Measurements from ENCODE around the gene B3GNT9.

The B3GNT9 gene

GRCh38 chr16:67185651-67186134, 34.9 kb upstream of the B3GNT9 start:
- no peak for DNase-seq (ENCODE audit: low spot score)

DNA sequence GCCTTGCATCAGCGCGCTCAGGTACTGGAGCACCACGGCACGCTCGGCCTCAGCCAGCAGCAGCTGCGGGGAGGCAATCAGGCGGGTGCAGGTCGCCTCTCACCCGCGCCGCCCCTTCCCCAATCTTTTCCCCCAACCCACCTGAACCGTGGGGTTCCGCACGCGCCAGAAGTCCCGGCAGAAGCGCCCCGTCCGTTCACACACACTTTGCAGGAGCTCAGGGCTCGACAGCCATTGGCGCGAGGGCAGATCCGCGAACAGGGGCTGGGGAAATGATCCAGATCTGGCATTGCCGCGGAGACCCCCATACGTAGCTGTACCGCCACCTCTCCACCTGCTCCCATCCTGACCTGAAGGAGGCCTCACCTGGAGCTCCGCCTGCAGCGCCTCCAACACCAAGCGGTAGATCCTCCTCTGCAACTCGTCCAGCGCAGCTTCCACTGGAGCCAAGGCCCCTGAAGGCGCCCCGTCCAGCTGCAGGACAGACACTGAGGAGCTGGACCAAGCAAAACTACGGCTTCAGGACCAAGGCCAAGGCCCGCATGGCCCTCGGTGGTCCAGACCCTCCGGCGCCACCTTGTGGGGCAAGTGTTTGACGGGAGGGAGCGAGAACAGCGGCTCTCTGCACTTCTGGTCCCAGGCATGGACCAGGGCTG, 34.3 kb upstream of the B3GNT9 start:
- DNase-seq (ENCODE audit: low spot score), result peak; percentile 87

- no peak for DNase-seq (ENCODE audit: low spot score)
Measured at GRCh38 chr16:67184453-67184994, 33.7 kb upstream of the B3GNT9 start.

- DNase-seq (ENCODE audit: low spot score), result peak; percentile 100
Measured at GRCh38 chr16:67183627-67184452, 33.0 kb upstream of the B3GNT9 start, which contains the start of gene MATCAP1. MATCAP1 (minus strand) TSS chr16:67183963; CDS start chr16:67180610, 3,353 bp downstream.

GRCh38 chr16:67183284-67183626, 32.5 kb upstream of the B3GNT9 start:
- DNase-seq (ENCODE audit: low spot score), result no peak

GRCh38 chr16:67182288-67182687, 31.5 kb upstream of the B3GNT9 start:
- DNase-seq (ENCODE audit: low spot score), result no peak

DNA sequence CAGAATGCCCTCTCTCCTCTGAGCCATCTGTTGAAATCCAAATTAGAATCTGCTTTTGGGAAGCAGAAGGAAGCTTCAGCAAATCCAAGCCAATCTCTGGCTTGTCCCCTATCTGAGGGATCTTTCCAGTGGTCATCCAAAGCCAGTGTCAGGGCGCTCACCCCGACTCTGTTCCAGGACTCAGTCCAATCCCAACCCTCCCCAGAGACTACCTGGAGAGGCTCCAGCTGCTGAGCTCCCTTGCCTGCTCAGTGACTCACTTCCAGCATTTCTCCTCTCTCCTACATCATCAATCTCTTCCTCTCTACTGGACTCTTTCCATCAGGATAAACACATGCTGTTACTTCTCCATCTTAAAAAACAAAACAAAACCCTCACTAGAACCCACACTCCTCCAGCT, 30.5 kb upstream of the B3GNT9 start:
- DNase-seq (ENCODE audit: low spot score), result peak; percentile 91

- DNase-seq (ENCODE audit: low spot score), result no peak
Measured at GRCh38 chr16:67180166-67180565, 29.4 kb upstream of the B3GNT9 start.

- DNase-seq (ENCODE audit: low spot score), result no peak
Measured at GRCh38 chr16:67179421-67180080, 28.8 kb upstream of the B3GNT9 start.

DNA sequence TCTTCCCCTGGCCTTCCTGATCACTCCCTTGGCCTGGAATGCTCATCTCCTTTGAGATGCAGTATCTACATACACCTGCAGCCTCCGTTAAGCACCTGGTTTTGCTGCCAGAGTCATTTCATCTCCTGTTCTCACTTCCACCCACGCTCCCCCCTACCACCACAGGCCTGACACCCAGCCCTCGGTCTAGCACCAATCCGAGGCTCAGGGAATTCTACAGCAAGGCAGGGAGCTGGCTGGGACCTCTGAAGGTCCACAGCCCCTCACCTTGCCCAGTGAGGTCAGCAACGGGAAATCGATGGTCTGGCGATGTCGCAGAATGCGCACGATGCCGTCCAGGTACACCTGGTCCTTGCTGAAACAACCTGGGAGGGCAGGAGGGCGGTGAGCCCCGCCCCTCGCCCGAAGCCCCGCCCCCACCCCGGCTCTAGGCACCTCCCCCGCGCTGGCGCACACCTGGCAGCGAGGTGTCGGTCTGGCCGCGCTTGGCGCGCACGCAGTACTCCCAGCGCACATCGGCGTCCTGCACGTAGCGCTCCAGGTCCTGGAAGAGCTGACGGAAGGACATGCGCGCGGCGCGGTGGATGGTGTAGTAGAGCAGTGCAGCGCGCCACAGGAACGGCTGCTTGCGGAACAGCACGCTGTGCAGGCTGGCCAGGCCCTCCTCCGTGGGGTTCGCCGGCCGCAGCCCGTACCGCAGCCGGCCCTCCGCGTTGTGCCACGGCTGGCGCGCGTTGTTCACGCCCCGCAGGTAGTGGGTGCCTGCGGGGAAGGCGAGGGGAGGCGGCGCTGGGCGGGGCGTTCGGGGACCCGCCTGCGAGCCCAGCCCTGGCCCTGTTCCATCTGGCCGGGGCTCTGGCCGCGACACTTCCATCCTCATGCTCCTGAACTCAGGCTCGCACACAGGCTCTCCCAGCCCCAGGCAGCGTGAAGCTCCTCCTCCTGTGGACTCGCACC, 27.2 kb upstream of the B3GNT9 start:
- peak; percentile 82 for DNase-seq (ENCODE audit: low spot score)

- DNase-seq (ENCODE audit: low spot score), result no peak
Measured at GRCh38 chr16:67176662-67177061, 25.9 kb upstream of the B3GNT9 start.

DNA sequence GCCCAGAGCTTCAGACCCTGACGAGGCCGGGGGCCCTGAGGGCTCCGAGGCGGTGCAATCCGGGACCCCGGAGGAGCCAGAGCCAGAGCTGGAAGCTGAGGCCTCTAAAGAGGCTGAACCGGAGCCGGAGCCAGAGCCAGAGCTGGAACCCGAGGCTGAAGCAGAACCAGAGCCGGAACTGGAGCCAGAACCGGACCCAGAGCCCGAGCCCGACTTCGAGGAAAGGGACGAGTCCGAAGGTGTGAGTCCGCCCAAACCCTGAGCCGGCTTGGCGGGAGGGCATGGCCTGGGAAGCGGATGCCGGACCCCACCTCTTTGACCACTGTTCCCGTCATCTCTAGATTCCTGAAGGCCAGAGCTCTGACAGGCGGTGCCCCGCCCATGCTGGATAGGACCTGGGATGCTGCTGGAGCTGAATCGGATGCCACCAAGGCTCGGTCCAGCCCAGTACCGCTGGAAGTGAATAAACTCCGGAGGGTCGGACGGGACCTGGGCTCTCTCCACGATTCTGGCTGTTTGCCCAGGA, 24.0 kb upstream of the B3GNT9 start:
- DNase-seq (ENCODE audit: low spot score), result no peak

DNA sequence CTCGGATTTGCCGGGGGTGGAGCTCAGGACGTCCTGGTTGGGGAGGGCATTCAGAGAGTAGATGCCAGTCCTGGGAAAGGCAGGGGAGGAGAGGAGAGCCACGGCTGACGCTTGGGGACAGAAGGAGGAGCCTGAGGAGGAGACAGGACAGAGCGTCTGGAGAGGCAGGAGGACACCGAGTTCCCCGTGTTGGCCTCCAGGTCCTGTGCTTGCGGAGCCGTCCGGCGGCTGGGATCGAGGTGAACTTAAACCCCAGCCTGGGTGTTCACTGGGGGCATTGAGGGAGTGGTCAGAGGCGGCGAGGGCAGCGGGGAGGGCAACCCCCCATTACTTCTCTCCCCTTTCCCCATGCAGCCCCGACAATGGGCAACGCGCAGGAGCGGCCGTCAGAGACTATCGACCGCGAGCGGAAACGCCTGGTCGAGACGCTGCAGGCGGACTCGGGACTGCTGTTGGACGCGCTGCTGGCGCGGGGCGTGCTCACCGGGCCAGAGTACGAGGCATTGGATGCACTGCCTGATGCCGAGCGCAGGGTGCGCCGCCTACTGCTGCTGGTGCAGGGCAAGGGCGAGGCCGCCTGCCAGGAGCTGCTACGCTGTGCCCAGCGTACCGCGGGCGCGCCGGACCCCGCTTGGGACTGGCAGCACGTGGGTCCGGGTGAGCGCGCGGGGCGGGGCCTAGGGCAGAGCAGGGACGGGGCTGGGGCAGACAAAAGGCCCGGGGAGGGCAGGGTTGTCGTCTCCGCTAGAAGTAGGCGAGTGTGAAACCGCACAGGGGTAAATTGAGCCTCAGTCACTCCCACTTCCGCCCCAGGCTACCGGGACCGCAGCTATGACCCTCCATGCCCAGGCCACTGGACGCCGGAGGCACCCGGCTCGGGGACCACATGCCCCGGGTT, 23.3 kb upstream of the B3GNT9 start:
- DNase-seq (ENCODE audit: low spot score), result peak; percentile 92

DNA sequence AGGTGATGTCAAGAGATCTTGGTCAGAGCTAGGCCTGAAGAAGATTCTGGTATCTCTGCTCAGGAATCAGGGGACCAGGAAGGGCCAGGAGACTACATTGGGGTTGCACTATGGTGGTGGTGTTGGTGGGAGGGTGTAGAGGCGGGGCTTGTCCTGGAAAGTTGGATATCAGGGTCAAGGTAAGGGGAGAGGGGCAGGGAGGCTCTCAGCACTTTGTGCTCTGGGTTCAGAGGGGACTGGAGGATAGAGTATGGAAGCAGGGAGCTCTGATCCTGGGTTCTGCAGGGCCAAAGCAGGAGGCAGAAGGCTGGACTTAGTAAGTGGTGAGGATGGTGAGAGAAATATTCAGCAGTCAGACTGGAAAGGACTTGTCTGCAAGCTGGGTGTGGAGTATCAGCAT, 22.5 kb upstream of the B3GNT9 start:
- DNase-seq (ENCODE audit: low spot score), result no peak

DNA sequence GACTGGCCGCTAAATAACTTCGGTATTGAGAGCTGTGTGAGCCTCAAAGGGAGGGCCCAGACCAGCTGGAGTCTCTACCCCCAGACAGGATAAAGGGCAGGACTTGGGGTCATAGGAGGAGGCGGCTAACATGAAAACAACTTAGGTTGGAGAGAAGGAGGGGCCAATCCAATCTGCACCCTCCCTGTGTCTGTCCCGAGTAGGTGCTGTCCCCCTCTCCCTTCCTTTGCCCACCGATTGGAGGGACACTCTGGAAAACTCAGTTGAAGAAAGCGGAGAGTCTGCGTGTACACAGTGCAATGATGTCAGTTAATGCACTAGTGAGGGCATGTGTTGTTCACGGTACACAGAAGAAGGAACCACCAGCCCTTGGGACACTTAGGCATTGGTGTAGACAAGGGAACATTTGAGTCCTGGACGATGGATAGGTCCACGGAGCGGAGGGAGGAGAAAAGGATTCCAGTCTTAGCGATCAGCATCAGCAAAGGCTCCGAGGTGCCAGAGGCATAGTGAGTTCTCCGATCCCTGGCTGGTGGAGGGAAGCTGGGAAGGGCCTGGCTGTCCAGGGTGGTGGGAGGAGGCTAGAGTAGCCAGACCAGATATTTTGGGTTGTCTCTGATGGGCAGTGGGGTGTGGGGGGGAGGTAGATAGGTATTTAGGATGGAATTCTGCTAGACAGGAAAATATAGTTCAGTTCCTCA, 20.3 kb upstream of the B3GNT9 start:
- DNase-seq (ENCODE audit: low spot score), result no peak

DNA sequence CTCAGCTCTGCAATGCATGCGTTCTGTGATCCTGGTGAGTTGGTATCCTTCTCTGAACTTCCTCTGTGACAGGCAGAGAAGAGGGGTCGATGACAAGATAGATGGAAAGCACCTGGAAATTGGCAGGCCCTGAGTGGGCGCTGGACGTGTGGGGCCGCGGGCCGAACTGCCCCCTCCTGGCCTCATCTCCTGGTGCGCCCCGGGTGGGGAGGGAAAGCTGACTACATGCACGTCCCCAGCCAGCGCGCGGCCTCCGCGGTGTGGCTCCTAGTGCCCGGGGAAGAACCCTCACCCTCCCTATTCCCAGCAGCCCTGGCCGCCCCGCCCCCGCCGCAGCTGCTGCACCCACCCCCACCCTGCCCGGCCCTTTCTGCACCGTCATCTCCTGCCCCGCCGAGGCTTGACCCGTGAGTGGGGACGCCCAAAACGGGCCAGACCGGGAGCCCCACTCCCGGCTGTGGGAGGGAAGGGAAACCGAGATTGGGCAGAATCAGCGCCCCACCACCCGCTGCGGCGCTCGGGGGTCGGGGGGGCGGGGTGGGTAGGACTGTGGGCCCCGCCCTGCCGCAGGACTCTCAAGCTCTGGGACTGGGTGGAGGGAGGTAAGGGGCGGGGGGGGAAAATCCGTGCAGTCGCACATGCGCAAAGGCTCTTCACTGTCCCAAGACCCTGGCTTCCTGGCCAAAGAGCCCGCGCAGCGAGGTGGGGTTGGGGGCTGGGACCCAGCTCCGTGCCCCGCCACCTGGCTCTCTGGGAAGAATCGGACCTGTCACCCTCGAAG, 19.6 kb upstream of the B3GNT9 start, which contains the start of gene NOL3:
Gene NOL3, plus strand, starts transcription at position 371 of the 781 bp plus-strand sequence.
- DNase-seq (ENCODE audit: low spot score), result peak; percentile 93

DNA sequence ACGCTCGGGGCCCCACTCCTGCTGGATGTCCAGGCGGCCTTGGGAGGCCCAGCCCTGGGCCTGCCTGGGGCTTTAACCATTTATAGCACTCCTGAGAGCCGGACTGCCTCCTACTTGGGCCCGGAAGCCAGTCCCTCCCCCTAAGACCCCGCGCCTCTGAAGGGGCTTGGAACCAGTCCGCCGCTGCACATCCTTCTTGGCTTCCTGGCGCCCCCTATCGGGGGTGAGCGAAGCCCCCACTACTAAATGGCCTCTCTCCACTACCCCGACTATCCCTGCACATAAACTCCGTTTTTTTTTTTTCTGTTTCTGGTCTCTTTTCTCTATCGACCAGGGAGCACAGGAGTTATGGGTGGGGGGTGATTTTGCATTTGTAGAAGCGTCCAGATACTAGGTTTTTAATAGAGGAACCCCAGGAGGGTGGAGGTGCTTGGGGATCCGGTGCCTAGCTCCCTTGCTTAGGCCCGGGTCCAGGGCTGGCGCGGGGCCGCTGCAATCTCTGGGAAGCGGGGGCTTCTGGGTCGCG, 18.9 kb upstream of the B3GNT9 start:
- no peak for DNase-seq (ENCODE audit: low spot score)

- DNase-seq (ENCODE audit: low spot score), result no peak
Measured at GRCh38 chr16:67169011-67169451, 18.2 kb upstream of the B3GNT9 start.

All from hepatic stellate cell (primary cell).